CD4-positive, alpha-beta memory T cell (primary cell): ENCODE measurements around the gene EPC1. TPM values are rescaled to one million over a fixed set of nuclear protein-coding genes. Genes with fewer than 3 reads are reported as not detected.
"Not testable (repeated sequence)": the region's sequence is repeated elsewhere in the genome, so short reads cannot be mapped to it uniquely, and the experiment has no call there.

Experiments used
- CTCF ChIA-PET: fragments of 350-600 bp; sonication (Branson Sonifier 250); formaldehyde crosslinking; loops from one replicate; lab custom pipeline; 2021; ENCODE audit warnings: inconsistent platforms; ENCODE audit not compliant: partially characterized antibody; lab: Charles Lee
- POLR2A ChIA-PET: fragments of 350-600 bp; sonication (Branson Sonifier 250); formaldehyde crosslinking; loops from one replicate; lab custom pipeline; 2021; ENCODE audit not compliant: partially characterized antibody; lab: Charles Lee
- DNase-seq, 5 donors: peaks; one replicate each; pipeline versions ENCODE4 v3.0.0 to v3.0.0-alpha.2; 2020 to 2022; ENCODE audit warnings: mixed read lengths in 1 of 5
- H3K27ac ChIP-seq: one replicate; pipeline ENCODE4 v1.7.0; 2013; ENCODE audit warnings: low read depth, low read length
- H3K27me3 ChIP-seq: 2 replicates; pipeline ENCODE4 v1.7.0; 2013; ENCODE audit warnings: mild to moderate bottlenecking, low read length, moderate library complexity; ENCODE audit not compliant: insufficient read depth
- H3K36me3 ChIP-seq: 2 replicates; pipeline ENCODE4 v1.7.0; 2013; ENCODE audit warnings: mild to moderate bottlenecking, low read length, moderate library complexity; ENCODE audit not compliant: insufficient read depth
- H3K4me1 ChIP-seq: 2 replicates; pipeline ENCODE4 v1.7.0; 2013; ENCODE audit warnings: mild to moderate bottlenecking, low read length, moderate library complexity; ENCODE audit not compliant: insufficient read depth
- H3K4me3 ChIP-seq, 2 donors: one replicate each; pipeline ENCODE4 v1.7.0; 2013; ENCODE audit warnings: low read length in 2 of 2, mild to moderate bottlenecking in 1 of 2
- H3K9me3 ChIP-seq, 2 donors: one replicate each; pipeline ENCODE4 v1.7.0; 2013; ENCODE audit warnings: low read length in 2 of 2, control low read depth in 1 of 2; ENCODE audit not compliant: control insufficient read depth in 1 of 2
- H3K27ac Mint-ChIP-seq, 7 donors: one replicate each; pipeline ENCODE4 v1.8.0; 2020 to 2021; ENCODE audit warnings: mixed read lengths in 7 of 7, mild to moderate bottlenecking in 6 of 7, inconsistent platforms in 3 of 7, moderate library complexity in 3 of 7
- H3K27me3 Mint-ChIP-seq, 2 donors: one replicate each; pipeline ENCODE4 v1.8.0; 2020 to 2021; ENCODE audit warnings: mixed read lengths in 2 of 2
- H3K36me3 Mint-ChIP-seq, 2 donors: one replicate each; pipeline ENCODE4 v1.8.0; 2020 to 2021; ENCODE audit warnings: mixed read lengths in 2 of 2, inconsistent platforms in 1 of 2, mild to moderate bottlenecking in 1 of 2
- H3K4me1 Mint-ChIP-seq, 4 donors: one replicate each; pipeline ENCODE4 v1.8.0; 2020 to 2021; ENCODE audit warnings: mixed read lengths in 4 of 4, mild to moderate bottlenecking in 1 of 4
- H3K4me3 Mint-ChIP-seq, 8 donors: one replicate each; pipeline ENCODE4 v1.8.0; 2020 to 2021; ENCODE audit warnings: mixed read lengths in 8 of 8, mild to moderate bottlenecking in 7 of 8, moderate library complexity in 6 of 8, inconsistent platforms in 3 of 8
- H3K9me3 Mint-ChIP-seq, 8 donors: one replicate each; pipeline ENCODE4 v1.8.0; 2020 to 2021; ENCODE audit warnings: mixed read lengths in 8 of 8, mild to moderate bottlenecking in 5 of 8, inconsistent platforms in 3 of 8, moderate library complexity in 1 of 8
- intact Hi-C: fragments of 100-400 bp; cut with micrococcal nuclease; formaldehyde crosslinking; loops from one replicate; pipeline ENCODE4 v1.15.1; 2023
- polyA plus RNA-seq, 2 donors: library from polyadenylated mRNA; unstranded; fragments of 300-500 nt; fragmentation: Illumina TruSeq; gene quantifications; one replicate each; pipeline ENCODE4 v1.2.3, GENCODE V29; 2021
- total RNA-seq, 2 experiments: library from RNA; stranded (reverse); gene quantifications; one replicate each; pipeline ENCODE4 v1.2.3, GENCODE V29; 2021

Gene EPC1
- total and polyA plus RNA-seq, 4 experiments from 2014 or later: 46.0 to 112 (median 81.2) TPM

DNA sequence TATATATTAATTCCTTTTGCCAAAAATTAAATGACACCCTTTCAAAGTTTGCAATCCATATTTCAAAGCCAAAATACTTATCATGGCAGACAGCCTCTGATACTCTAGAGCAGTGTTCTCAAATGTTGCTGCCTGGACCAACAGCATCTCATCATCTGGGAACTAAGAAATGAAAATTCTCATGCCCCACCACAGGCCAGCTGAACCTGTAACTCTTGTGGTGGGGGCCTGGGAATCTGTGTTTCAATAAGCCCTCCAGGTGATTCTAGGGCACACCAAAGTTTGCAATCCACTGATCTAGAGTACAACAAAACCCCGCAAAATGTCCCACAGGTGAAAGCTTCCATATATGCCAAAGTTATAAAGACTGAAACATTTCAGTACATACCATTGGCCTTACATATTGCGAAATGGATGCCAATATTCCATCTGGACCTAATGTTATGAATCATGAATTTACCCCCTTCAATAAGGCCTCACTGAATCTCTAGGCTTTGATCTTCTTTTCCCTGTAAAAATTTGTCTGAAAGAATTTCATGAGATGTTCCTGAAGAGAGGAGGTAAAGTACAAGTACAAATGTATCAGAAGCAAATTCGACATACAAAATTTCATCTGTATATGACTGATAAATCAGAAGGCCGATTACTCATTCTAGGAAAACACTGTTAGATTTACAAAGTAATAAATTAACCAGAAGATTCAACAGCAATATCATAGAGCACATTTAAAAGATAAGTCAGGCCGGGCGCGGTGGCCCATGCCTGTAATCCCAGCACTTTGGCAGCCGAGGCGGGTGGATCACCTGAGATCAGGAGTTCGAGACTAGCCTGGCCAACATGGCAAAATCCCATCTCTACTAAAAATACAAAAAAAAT is 25.3 kb upstream of the EPC1 start:
- H3K27me3 Mint-ChIP-seq: no peaks in the 10 kb centered on the region
- H3K4me1 ChIP-seq: peaks cover 79% of the 10 kb centered on the region
- intact Hi-C loops: loop anchor here (10.0 kb wide), 1 partner anchor 447 kb away; the partner anchor contains the start of gene ARHGAP12
- peaks cover 15 to 29% of the 10 kb centered on the region in 2 donors for H3K36me3 Mint-ChIP-seq
- no peaks in the 10 kb centered on the region for H3K27me3 ChIP-seq
- peak overlapping the region; percentile 48 to 86 (median 65) for H3K27ac Mint-ChIP-seq
- no peak for DNase-seq
- ChIA-PET CTCF (interaction anchor here (0.8 to 7.0 kb wide), 7 partner anchors 19 to 637 kb away, joined by 3 to 109 read pairs (median 3); no protein-coding TSS in a partner anchor), POLR2A (interaction anchor here (1.0 to 1.5 kb wide), 5 partner anchors 9 to 26 kb away, joined by 3 to 5 read pairs (median 4); partner anchors contain the start of gene EPC1)
- H3K4me1 Mint-ChIP-seq: peaks cover 48 to 75% (median 60%) of the 10 kb centered on the region in 4 donors
- H3K4me3 ChIP-seq: no peak overlapping the region
- H3K9me3 Mint-ChIP-seq: no peaks in the 10 kb centered on the region
- H3K9me3 ChIP-seq: no peaks in the 10 kb centered on the region
- no peak overlapping the region for H3K27ac ChIP-seq
- peak overlapping the region in 7 of 8 donors; percentile 25 to 54 (median 33) for H3K4me3 Mint-ChIP-seq
- peaks cover 6% of the 10 kb centered on the region for H3K36me3 ChIP-seq

DNA sequence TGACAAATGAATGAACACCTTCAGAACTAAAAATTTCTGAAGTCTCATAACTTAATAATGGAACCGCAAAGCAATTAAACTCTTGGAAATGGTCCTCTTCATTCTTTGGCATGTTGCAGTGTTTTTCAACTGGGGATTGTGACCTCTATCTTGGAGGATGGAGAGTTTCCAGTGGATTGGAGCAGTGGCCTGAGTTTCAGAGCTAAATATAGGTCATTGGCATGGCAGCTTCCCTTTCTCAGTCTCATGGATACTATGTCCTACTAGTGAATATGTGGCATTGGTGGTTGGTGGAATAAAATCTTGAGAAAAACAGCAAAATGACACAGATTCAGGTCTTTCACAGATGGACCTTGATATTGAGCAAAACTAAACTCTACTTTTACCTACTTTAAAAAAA is 24.1 kb upstream of the EPC1 start:
- Histone ChIP-seq H3K27me3 (no peaks in the 10 kb centered on the region), H3K4me3 (no peak overlapping the region), H3K4me1 (peaks cover 89% of the 10 kb centered on the region), H3K27ac (no peak overlapping the region), H3K9me3 (no peaks in the 10 kb centered on the region), H3K36me3 (peaks cover 6% of the 10 kb centered on the region)
- Mint-ChIP-seq H3K27me3 (no peaks in the 10 kb centered on the region), H3K4me1 (peaks cover 51 to 86% (median 67%) of the 10 kb centered on the region in 4 donors), H3K36me3 (peaks cover 15 to 29% of the 10 kb centered on the region in 2 donors), H3K27ac (peak overlapping the region in 6 of 7 donors; percentile 8 to 88 (median 55)), H3K4me3 (peak overlapping the region in 1 of 8 donors; percentile 15), H3K9me3 (no peaks in the 10 kb centered on the region)
- CTCF ChIA-PET: interaction anchor here (0.6 to 7.0 kb wide), 9 partner anchors 9 to 178 kb away, joined by 3 to 109 read pairs (median 4); no protein-coding TSS in a partner anchor
- intact Hi-C loops: loop anchor here (10.0 kb wide), 1 partner anchor 446 kb away; the partner anchor contains the start of gene ARHGAP12
- DNase-seq: no peak
- POLR2A ChIA-PET: interaction anchor here (1.1 to 2.8 kb wide), 4 partner anchors 8 to 88 kb away, joined by 3 to 16 read pairs (median 4); partner anchors contain the start of gene EPC1

- intact Hi-C loops: loop anchor here (1.0 kb wide), 5 partner anchors 10 to 177 kb away; no protein-coding TSS in a partner anchor
- DNase-seq: peak; percentile 72 to 77 (median 75)
- Histone ChIP-seq H3K4me1 (peaks cover 83% of the 10 kb centered on the region), H3K9me3 (no peaks in the 10 kb centered on the region), H3K27me3 (no peaks in the 10 kb centered on the region), H3K27ac (peak overlapping the region; percentile 33), H3K36me3 (peaks cover 6% of the 10 kb centered on the region), H3K4me3 (no peak overlapping the region)
- Mint-ChIP-seq H3K36me3 (peaks cover 5 to 27% of the 10 kb centered on the region in 2 donors), H3K27me3 (no peaks in the 10 kb centered on the region), H3K4me1 (peaks cover 47 to 84% (median 64%) of the 10 kb centered on the region in 4 donors), H3K27ac (peak overlapping the region; percentile 62 to 92 (median 84)), H3K4me3 (peak overlapping the region in 7 of 8 donors; percentile 31 to 76 (median 70)), H3K9me3 (no peaks in the 10 kb centered on the region)
- CTCF ChIA-PET: interaction anchor here (0.8 to 7.0 kb wide), 18 partner anchors 8 to 177 kb away, joined by 3 to 109 read pairs (median 8); partner anchors contain the start of gene CCDC7
- POLR2A ChIA-PET: interaction anchor here (1.0 to 3.8 kb wide), 9 partner anchors 10 to 112 kb away, joined by 3 to 22 read pairs (median 5); partner anchors contain the start of gene EPC1
These were observed 21.0 kb upstream of the EPC1 start for GRCh38 chr10:32367793-32368453.

DNA sequence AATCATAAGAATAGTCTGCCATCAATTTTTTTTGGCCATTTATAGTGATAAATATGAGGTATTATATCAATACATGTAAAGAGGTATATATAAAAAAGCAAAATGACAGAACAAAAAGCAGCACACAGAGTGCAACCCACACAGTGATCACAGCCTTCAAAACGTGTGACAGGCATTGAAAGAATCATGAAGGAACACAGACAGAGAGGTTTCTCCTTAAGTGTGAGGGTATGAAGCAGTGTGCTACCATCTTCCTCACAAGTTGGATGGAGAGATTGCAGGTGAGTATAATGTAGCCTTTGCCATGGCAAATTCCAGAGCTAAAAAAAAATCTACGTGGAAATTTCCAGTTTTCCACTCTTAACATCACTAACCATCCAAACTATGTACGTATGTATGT is 19.6 kb upstream of the EPC1 start:
- no peaks in the 10 kb centered on the region for H3K27me3 Mint-ChIP-seq
- peaks cover 48 to 87% (median 67%) of the 10 kb centered on the region in 4 donors for H3K4me1 Mint-ChIP-seq
- Histone ChIP-seq H3K36me3 (peaks cover 6% of the 10 kb centered on the region), H3K27ac (no peak overlapping the region), H3K9me3 (no peaks in the 10 kb centered on the region), H3K4me1 (peaks cover 83% of the 10 kb centered on the region), H3K4me3 (no peak overlapping the region), H3K27me3 (no peaks in the 10 kb centered on the region)
- H3K36me3 Mint-ChIP-seq: peaks cover 0 to 20% of the 10 kb centered on the region in 2 donors
- ChIA-PET POLR2A (interaction anchor here (1.0 to 3.8 kb wide), 11 partner anchors 10 to 310 kb away, joined by 3 to 22 read pairs (median 4); partner anchors contain the start of genes EPC1 and KIF5B), CTCF (interaction anchor here (0.7 to 7.0 kb wide), 11 partner anchors 12 to 176 kb away, joined by 3 to 109 read pairs (median 11); partner anchors contain the start of gene CCDC7)
- peak overlapping the region in 4 of 7 donors; percentile 22 to 95 (median 74) for H3K27ac Mint-ChIP-seq
- H3K9me3 Mint-ChIP-seq: no peaks in the 10 kb centered on the region
- DNase-seq: no peak
- peak overlapping the region in 7 of 8 donors; percentile 25 to 81 (median 54) for H3K4me3 Mint-ChIP-seq
- intact Hi-C loops: no loop called here

DNA sequence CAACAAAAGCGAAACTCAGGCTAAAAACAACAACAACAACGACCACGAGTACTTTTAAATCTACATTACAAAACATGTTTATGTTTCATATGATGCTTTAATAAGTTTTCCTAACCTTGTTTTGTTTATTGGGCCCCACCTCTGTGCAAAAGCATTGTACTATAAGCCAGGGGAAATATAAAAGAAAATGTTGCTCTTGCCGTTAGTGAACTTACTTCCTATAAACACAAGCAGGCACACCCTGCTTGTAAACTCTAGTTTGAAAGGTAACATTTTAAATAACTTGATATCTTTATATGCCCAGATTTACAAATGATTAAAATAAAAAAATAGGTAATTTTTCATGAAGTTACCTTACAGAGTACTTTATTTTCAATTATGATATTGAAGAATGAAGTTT is 19.2 kb upstream of the EPC1 start:
- Mint-ChIP-seq H3K4me1 (peaks cover 51 to 87% (median 69%) of the 10 kb centered on the region in 4 donors), H3K36me3 (peaks cover 5 to 18% of the 10 kb centered on the region in 2 donors), H3K27me3 (no peaks in the 10 kb centered on the region), H3K9me3 (no peaks in the 10 kb centered on the region), H3K27ac (peak overlapping the region in 6 of 7 donors; percentile 48 to 79 (median 74)), H3K4me3 (peak overlapping the region in 7 of 8 donors; percentile 22 to 81 (median 78))
- Histone ChIP-seq H3K27ac (no peak overlapping the region), H3K9me3 (no peaks in the 10 kb centered on the region), H3K27me3 (no peaks in the 10 kb centered on the region), H3K4me1 (peaks cover 83% of the 10 kb centered on the region), H3K36me3 (peaks cover 2% of the 10 kb centered on the region), H3K4me3 (no peak overlapping the region)
- intact Hi-C loops: no loop called here
- POLR2A ChIA-PET: interaction anchor here (1.3 to 3.8 kb wide), 7 partner anchors 12 to 310 kb away, joined by 3 to 22 read pairs (median 6); partner anchors contain the start of gene KIF5B
- DNase-seq: no peak
- CTCF ChIA-PET: interaction anchor here (0.9 to 7.0 kb wide), 8 partner anchors 12 to 175 kb away, joined by 3 to 109 read pairs (median 14); partner anchors contain the start of gene CCDC7

GRCh38 chr10:32365404-32365803 is 18.4 kb upstream of the EPC1 start:
- Mint-ChIP-seq H3K4me3 (peak overlapping the region in 6 of 8 donors; percentile 56 to 81 (median 73)), H3K4me1 (peaks cover 55 to 85% (median 70%) of the 10 kb centered on the region in 4 donors), H3K27ac (peak overlapping the region in 6 of 7 donors; percentile 19 to 82 (median 68)), H3K36me3 (peaks cover 10 to 17% of the 10 kb centered on the region in 2 donors)
- POLR2A ChIA-PET: interaction anchor here (1.0 to 3.8 kb wide), 3 partner anchors 13 to 19 kb away, joined by 5 to 22 read pairs (median 18); no protein-coding TSS in a partner anchor
- DNase-seq, H3K27ac ChIP-seq, H3K36me3 ChIP-seq, intact Hi-C loops, H3K9me3 Mint-ChIP-seq, H3K4me3 ChIP-seq, H3K27me3 Mint-ChIP-seq, H3K9me3 ChIP-seq, H3K27me3 ChIP-seq: not testable (repeated sequence)
- CTCF ChIA-PET: interaction anchor here (3.0 to 7.0 kb wide), 4 partner anchors 12 to 109 kb away, joined by 21 to 109 read pairs (median 42); no protein-coding TSS in a partner anchor
- peaks cover 83% of the 10 kb centered on the region for H3K4me1 ChIP-seq
